Measurements from ENCODE around the gene TBC1D16. TPM values are rescaled to one million over a fixed set of nuclear protein-coding genes. Genes with fewer than 3 reads are reported as not detected.
A peak's percentile ranks its signal among the peaks of the same experiment; 100 is the strongest.

TBC1D16 gene
- total RNA-seq, 1 donor from 2014 or later: 55.6 TPM

DNA sequence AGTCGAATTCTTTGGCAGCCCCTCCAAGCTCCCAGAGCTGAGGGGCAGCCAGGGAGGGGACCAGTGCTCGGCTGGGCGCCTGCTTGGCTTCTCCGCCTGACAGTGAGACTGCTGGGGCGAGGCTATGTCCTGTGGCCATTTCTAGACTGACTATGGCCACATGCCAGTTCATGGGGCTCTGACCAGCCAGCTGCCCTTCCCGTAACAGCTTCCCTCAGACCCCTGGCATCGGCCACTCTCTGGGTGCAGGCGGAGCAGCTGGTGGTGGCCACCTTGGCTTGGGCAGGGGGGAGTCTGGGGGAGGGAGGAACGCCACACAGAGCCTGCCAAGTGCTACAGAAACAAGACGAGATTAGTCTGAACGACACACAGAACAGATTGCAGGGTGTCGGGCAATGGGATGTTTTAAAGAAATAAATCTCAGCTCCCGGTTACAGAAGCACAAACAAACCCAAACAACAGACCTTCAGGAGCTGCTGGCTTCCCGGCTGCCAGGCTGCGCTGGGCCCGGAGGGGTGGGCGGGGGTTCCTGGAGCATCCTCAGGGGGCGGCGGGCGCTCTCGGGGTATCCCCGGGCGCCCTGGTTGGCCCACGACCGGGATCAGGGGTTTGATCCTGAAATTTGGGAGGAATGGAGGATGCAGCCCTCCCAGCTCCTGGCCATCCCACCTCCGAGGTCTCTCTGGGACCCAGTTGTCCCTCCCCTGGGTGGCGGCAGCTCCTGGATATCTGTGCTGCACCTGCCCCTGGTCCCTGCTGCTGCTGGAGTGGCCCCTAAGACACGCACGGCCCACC, 34.5 kb downstream of the TBC1D16 start:
- Histone ChIP-seq H3K9me3 (no peaks in the 10 kb centered on the region), H3K4me3 (no peak overlapping the region), H3K27me3 (no peaks in the 10 kb centered on the region), H3K4me1 (peaks cover 0 to 5% of the 10 kb centered on the region in 2 donors), H3K36me3 (no peaks in the 10 kb centered on the region), H3K27ac (no peak overlapping the region)
- intact Hi-C loops (cut with DNase I): no loop called here
- no peak for TF ChIP-seq CTCF (IDR thresholded peaks at IDR 0.05)
- no peak for DNase-seq (ENCODE audit: low spot score in 2 of 2)

DNA sequence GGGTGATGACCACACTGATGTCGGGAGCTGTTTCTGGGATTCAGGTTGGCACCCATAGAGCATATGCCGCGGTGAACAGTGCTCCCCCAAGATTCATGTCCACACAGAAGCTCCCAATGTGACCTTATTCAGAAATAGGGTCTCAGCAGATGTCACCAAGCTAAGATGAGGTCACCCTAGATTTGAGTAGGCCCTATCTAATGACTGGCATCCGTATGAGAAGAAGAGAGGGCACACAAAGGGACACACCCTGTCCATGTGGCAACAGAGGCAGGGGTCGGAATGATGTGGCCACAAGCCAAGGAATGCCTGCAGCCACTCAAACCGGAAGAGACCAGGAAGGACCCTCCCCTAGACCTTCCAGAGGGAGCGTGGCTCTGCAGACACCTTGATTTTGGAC, 35.5 kb downstream of the TBC1D16 start:
- H3K4me3 ChIP-seq: no peak overlapping the region
- no peak overlapping the region for H3K27ac ChIP-seq
- no peaks in the 10 kb centered on the region for H3K27me3 ChIP-seq
- H3K9me3 ChIP-seq: no peaks in the 10 kb centered on the region
- H3K4me1 ChIP-seq: no peaks in the 10 kb centered on the region
- intact Hi-C loops (cut with DNase I): no loop called here
- no peak for TF ChIP-seq CTCF (IDR thresholded peaks at IDR 0.05)
- no peaks in the 10 kb centered on the region for H3K36me3 ChIP-seq
- DNase-seq (ENCODE audit: low spot score in 2 of 2): no peak

DNA sequence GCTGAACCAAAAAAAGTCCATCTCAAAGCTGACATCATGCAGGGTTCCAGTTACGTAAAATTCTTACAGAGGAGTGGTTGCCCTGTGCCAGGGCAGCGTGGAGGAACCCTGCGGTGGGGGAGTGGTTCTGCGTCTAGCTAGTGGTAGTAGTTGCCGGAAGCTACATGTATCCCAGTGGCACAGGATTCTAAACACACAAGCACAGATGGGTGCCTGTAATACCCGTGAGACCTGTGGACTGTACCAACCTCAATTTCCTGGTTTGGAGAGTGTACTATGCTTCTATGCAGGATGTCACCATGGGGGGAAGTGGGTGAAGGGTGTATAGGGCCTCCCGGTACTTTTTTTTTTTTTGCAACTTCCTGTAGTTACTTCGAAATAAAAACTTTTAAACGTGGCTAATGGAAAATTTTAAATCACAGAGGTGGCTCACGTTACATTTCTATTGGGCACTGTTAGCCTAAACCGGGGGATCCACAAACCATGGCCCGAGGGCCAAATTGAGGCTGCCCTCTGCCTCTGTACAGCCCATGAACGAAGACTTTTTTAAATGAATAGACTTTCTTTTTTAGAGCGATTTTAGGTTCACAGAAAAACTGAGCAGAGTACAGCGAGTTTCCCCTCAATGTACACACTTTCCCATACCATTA, 38.5 kb downstream of the TBC1D16 start:
- Histone ChIP-seq H3K27me3 (no peaks in the 10 kb centered on the region), H3K36me3 (no peaks in the 10 kb centered on the region), H3K4me1 (peaks cover 2 to 6% of the 10 kb centered on the region in 2 donors), H3K27ac (no peak overlapping the region), H3K4me3 (no peak overlapping the region), H3K9me3 (no peaks in the 10 kb centered on the region)
- DNase-seq (ENCODE audit: low spot score in 2 of 2): peak; percentile 28 to 67
- intact Hi-C loops (cut with DNase I): no loop called here
- no peak for TF ChIP-seq CTCF (IDR thresholded peaks at IDR 0.05)

DNA sequence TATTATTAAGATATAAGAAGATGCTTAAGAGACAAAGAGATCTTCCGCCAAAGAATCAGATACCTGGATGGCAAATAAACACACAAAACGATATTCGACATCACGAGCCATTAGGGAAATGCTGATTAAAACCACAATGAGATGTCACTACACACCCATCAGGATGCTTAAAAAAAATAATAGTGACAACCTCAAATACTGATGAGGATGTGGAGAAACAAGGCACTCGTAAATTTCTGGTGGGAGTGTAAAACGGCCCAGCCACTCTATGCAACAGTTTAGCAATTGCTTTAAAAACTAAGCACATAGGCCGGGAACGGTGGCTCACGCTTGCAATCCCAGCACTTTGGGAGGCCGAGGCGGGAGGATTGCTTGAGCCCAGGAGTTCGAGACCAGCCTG, 39.4 kb downstream of the TBC1D16 start:
- no peak for DNase-seq (ENCODE audit: low spot score in 2 of 2)
- no peak overlapping the region for H3K27ac ChIP-seq
- H3K27me3 ChIP-seq: no peaks in the 10 kb centered on the region
- H3K9me3 ChIP-seq: no peaks in the 10 kb centered on the region
- no peaks in the 10 kb centered on the region for H3K36me3 ChIP-seq
- no peak overlapping the region for H3K4me3 ChIP-seq
- H3K4me1 ChIP-seq: peaks cover 5 to 13% of the 10 kb centered on the region in 2 donors
- intact Hi-C loops (cut with DNase I): no loop called here
- no peak for TF ChIP-seq CTCF (IDR thresholded peaks at IDR 0.05)

- Histone ChIP-seq H3K9me3 (no peaks in the 10 kb centered on the region), H3K36me3 (no peaks in the 10 kb centered on the region), H3K27me3 (no peaks in the 10 kb centered on the region), H3K4me1 (peaks cover 5 to 13% of the 10 kb centered on the region in 2 donors), H3K4me3 (no peak overlapping the region), H3K27ac (no peak overlapping the region)
- no peak for DNase-seq (ENCODE audit: low spot score in 2 of 2)
- no peak for TF ChIP-seq CTCF (IDR thresholded peaks at IDR 0.05)
- intact Hi-C loops (cut with DNase I): no loop called here
These were observed 40.0 kb downstream of the TBC1D16 start for GRCh38 chr17:79995696-79996095.
